Trophoblast cell (in vitro differentiated cells and primary cell): ENCODE data around the gene TAC1.

Experiments used
- DNase-seq, 2 donors: peaks; one replicate each; pipeline ENCODE4 v3.0.0-alpha.2; 2016
- H2AFZ ChIP-seq: 2 replicates; pipeline ENCODE4 v1.6.1; 2013; ENCODE audit warnings: low read length, moderate library complexity, mild to moderate bottlenecking; ENCODE audit not compliant: insufficient read depth, poor library complexity
- H2AK5ac ChIP-seq: 2 replicates; pipeline ENCODE4 v1.6.1; 2013; ENCODE audit warnings: mild to moderate bottlenecking, low read length
- H2BK120ac ChIP-seq: 2 replicates; pipeline ENCODE4 v1.6.1; 2013; ENCODE audit warnings: low read length, mild to moderate bottlenecking, moderate library complexity; ENCODE audit not compliant: insufficient read depth, poor library complexity
- H2BK12ac ChIP-seq: 2 replicates; pipeline ENCODE4 v1.6.1; 2013; ENCODE audit warnings: mild to moderate bottlenecking, low read length, moderate library complexity
- H2BK5ac ChIP-seq: 2 replicates; pipeline ENCODE4 v1.6.1; 2013; ENCODE audit warnings: low read length, low read depth, moderate library complexity, mild to moderate bottlenecking; ENCODE audit not compliant: poor library complexity
- H3K14ac ChIP-seq: 2 replicates; pipeline ENCODE4 v1.6.1; 2013; ENCODE audit warnings: mild to moderate bottlenecking, low read length
- H3K18ac ChIP-seq: 2 replicates; pipeline ENCODE4 v1.6.1; 2013; ENCODE audit warnings: mild to moderate bottlenecking, low read length
- H3K23ac ChIP-seq: 2 replicates; pipeline ENCODE4 v1.6.1; 2013; ENCODE audit warnings: low read length
- H3K27ac ChIP-seq: 2 replicates; pipeline ENCODE4 v1.5.1; 2013; ENCODE audit warnings: low read depth, mild to moderate bottlenecking, inconsistent platforms, low read length, moderate library complexity
- H3K27me3 ChIP-seq: 2 replicates; pipeline ENCODE4 v1.6.1; 2013; ENCODE audit warnings: inconsistent platforms, mild to moderate bottlenecking, low read length, moderate library complexity; ENCODE audit not compliant: insufficient read depth
- H3K36me3 ChIP-seq, 2 experiments: 1 replicate in 1 of 2; 2 replicates in 1 of 2; pipeline ENCODE4 v1.6.1; 2013; ENCODE audit warnings: low read length in 2 of 2, mild to moderate bottlenecking in 2 of 2, moderate library complexity in 1 of 2; ENCODE audit not compliant: insufficient read depth in 2 of 2, control insufficient read depth in 1 of 2
- H3K4ac ChIP-seq: 2 replicates; pipeline ENCODE4 v1.6.1; 2013; ENCODE audit warnings: low read depth, mild to moderate bottlenecking, low read length, moderate library complexity
- H3K4me1 ChIP-seq, 2 experiments: 1 replicate in 1 of 2; 2 replicates in 1 of 2; pipeline ENCODE4 v1.6.1; 2013; ENCODE audit warnings: low read length in 2 of 2, mild to moderate bottlenecking in 2 of 2, moderate library complexity in 1 of 2; ENCODE audit not compliant: insufficient read depth in 2 of 2, control insufficient read depth in 1 of 2
- H3K4me2 ChIP-seq: 2 replicates; pipeline ENCODE4 v1.6.1; 2013; ENCODE audit warnings: inconsistent platforms, mild to moderate bottlenecking, low read length, moderate library complexity
- H3K4me3 ChIP-seq: 2 replicates; pipeline ENCODE4 v1.5.1; 2013; ENCODE audit warnings: mild to moderate bottlenecking, low read depth, low read length, inconsistent platforms
- H3K79me1 ChIP-seq: one replicate; pipeline ENCODE4 v1.6.1; 2013; ENCODE audit warnings: low read length
- H3K79me2 ChIP-seq: 2 replicates; pipeline ENCODE4 v1.6.1; 2013; ENCODE audit warnings: low read length, mild to moderate bottlenecking; ENCODE audit not compliant: control insufficient read depth, insufficient read depth, poor library complexity
- H3K9ac ChIP-seq: 2 replicates; pipeline ENCODE4 v1.6.1; 2013; ENCODE audit warnings: mild to moderate bottlenecking, low read length
- H3K9me3 ChIP-seq: 2 replicates; pipeline ENCODE4 v1.6.1; 2013; ENCODE audit warnings: low read depth, mild to moderate bottlenecking, control low read depth, inconsistent platforms, low read length; ENCODE audit not compliant: insufficient read depth
- H4K12ac ChIP-seq: 2 replicates; pipeline ENCODE4 v1.6.1; 2013; ENCODE audit warnings: low read depth, mild to moderate bottlenecking, low read length, moderate library complexity
- H4K8ac ChIP-seq: 2 replicates; pipeline ENCODE4 v1.6.1; 2013; ENCODE audit warnings: low read depth, mild to moderate bottlenecking, low read length, moderate library complexity
- H4K91ac ChIP-seq: one replicate; pipeline ENCODE4 v1.6.1; 2013; ENCODE audit warnings: low read depth, mild to moderate bottlenecking, low read length, moderate library complexity
- WGBS: extraction: QIAGEN DNeasy Blood & Tissue Kit; methylation state at CpG from one replicate; pipeline ENCODE4 v1.1.7; 2013; ENCODE audit warnings: missing lambda C conversion rate; ENCODE audit not compliant: insufficient read length, insufficient coverage; ENCODE audit errors: extremely low coverage; 5-methylcytosine and 5-hydroxymethylcytosine counted together

The TAC1 gene

DNA sequence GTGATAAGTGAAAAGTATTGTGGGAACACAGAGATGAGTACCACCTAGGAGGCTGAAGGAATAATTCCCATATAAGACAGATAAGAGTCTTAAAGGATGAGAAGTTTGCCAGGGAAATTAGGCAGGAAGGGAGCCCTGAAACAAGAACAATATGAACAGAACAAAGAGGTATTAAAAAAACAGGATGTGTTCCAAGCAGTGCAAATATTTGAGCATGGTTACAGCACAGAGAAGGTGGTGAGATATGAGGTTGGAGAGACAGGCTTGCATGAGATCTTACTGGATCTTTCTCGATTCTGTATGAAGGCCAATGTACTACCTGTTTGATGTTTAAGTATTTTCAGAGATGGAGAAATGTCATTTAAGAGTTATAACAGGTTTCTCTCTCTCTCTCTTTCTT is 20.3 kb downstream of the TAC1 start:
- no peaks in the 10 kb centered on the region for H3K79me2 ChIP-seq
- no peak overlapping the region for H2AK5ac ChIP-seq
- H3K27ac ChIP-seq = no peak overlapping the region
- no peak overlapping the region for H4K12ac ChIP-seq
- no peak overlapping the region for H2BK120ac ChIP-seq
- no peak overlapping the region for H3K9ac ChIP-seq
- no peak overlapping the region for H3K14ac ChIP-seq
- H3K4me2 ChIP-seq = no peak overlapping the region
- no peak for DNase-seq
- H3K4me1 ChIP-seq = no peaks in the 10 kb centered on the region
- H3K36me3 ChIP-seq = no peaks in the 10 kb centered on the region
- H4K8ac ChIP-seq = no peak overlapping the region
- H3K9me3 ChIP-seq = no peaks in the 10 kb centered on the region
- H4K91ac ChIP-seq = no peak overlapping the region
- no peak overlapping the region for H3K18ac ChIP-seq
- no peak overlapping the region for H2BK5ac ChIP-seq
- no peak overlapping the region for H2AFZ ChIP-seq
- no peak overlapping the region for H3K23ac ChIP-seq
- no peak overlapping the region for H2BK12ac ChIP-seq
- no peaks in the 10 kb centered on the region for H3K79me1 ChIP-seq
- no peaks in the 10 kb centered on the region for H3K27me3 ChIP-seq
- no CpG with 5 or more reads among the region's 1 CpG for WGBS
- H3K4ac ChIP-seq = no peak overlapping the region
- H3K4me3 ChIP-seq = no peak overlapping the region

- H3K9me3 ChIP-seq = no peaks in the 10 kb centered on the region
- H3K4ac ChIP-seq = no peak overlapping the region
- H3K79me2 ChIP-seq = no peaks in the 10 kb centered on the region
- H3K4me2 ChIP-seq = no peak overlapping the region
- H2BK120ac ChIP-seq = no peak overlapping the region
- no peak overlapping the region for H4K8ac ChIP-seq
- WGBS = 100% methylated on average over 1 of the region's 2 CpGs
- no peaks in the 10 kb centered on the region for H3K4me1 ChIP-seq
- H2BK5ac ChIP-seq = no peak overlapping the region
- H4K12ac ChIP-seq = no peak overlapping the region
- H4K91ac ChIP-seq = no peak overlapping the region
- H3K18ac ChIP-seq = no peak overlapping the region
- DNase-seq = no peak
- H3K79me1 ChIP-seq = no peaks in the 10 kb centered on the region
- no peak overlapping the region for H3K27ac ChIP-seq
- H3K9ac ChIP-seq = no peak overlapping the region
- no peak overlapping the region for H3K23ac ChIP-seq
- H3K14ac ChIP-seq = no peak overlapping the region
- H2AK5ac ChIP-seq = no peak overlapping the region
- no peak overlapping the region for H3K4me3 ChIP-seq
- no peak overlapping the region for H2AFZ ChIP-seq
- no peaks in the 10 kb centered on the region for H3K27me3 ChIP-seq
- H2BK12ac ChIP-seq = no peak overlapping the region
- no peaks in the 10 kb centered on the region for H3K36me3 ChIP-seq
These were observed 25.9 kb downstream of the TAC1 start for GRCh38 chr7:97757824-97758223.

- Histone ChIP-seq H3K79me2 (no peaks in the 10 kb centered on the region), H2BK5ac (no peak overlapping the region), H3K4me1 (no peaks in the 10 kb centered on the region), H4K8ac (no peak overlapping the region), H2BK120ac (no peak overlapping the region), H3K4ac (no peak overlapping the region), H4K91ac (no peak overlapping the region), H3K79me1 (no peaks in the 10 kb centered on the region), H3K9me3 (no peaks in the 10 kb centered on the region), H2BK12ac (no peak overlapping the region), H3K4me3 (no peak overlapping the region), H4K12ac (no peak overlapping the region), H3K14ac (no peak overlapping the region), H3K4me2 (no peak overlapping the region), H3K27ac (no peak overlapping the region), H2AK5ac (no peak overlapping the region), H3K23ac (no peak overlapping the region), H3K18ac (no peak overlapping the region), H2AFZ (no peak overlapping the region), H3K9ac (no peak overlapping the region), H3K36me3 (no peaks in the 10 kb centered on the region), H3K27me3 (no peaks in the 10 kb centered on the region)
- no CpG with 5 or more reads among the region's 5 CpGs for WGBS
- no peak for DNase-seq
These were observed 39.0 kb downstream of the TAC1 start for GRCh38 chr7:97770850-97771249.

DNA sequence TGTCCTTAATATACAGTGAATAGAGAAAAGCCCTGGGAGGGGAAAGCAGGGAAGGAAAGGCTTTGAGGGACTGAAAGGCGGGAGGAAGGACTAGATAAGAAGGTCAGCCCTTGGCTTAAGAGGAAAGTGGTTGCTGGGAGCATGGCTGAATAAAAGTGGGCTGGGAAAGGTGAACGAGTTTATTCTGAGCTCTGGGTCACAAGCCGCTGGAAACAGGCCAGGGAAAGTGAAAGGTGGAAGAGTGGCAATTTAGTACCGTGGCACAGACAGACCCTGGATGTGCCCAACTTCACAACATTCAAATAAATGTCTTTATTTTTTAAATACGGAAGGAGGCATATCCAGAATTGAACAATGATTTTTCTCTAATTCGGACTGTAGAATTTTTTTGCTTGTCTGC is 39.7 kb downstream of the TAC1 start:
- no peak overlapping the region for H4K12ac ChIP-seq
- H2AK5ac ChIP-seq = no peak overlapping the region
- H2BK120ac ChIP-seq = no peak overlapping the region
- H2AFZ ChIP-seq = no peak overlapping the region
- H4K8ac ChIP-seq = no peak overlapping the region
- no peak overlapping the region for H3K9ac ChIP-seq
- no peaks in the 10 kb centered on the region for H3K4me1 ChIP-seq
- no peaks in the 10 kb centered on the region for H3K27me3 ChIP-seq
- no peak overlapping the region for H3K4me2 ChIP-seq
- no peak overlapping the region for H4K91ac ChIP-seq
- DNase-seq = no peak
- H3K14ac ChIP-seq = no peak overlapping the region
- no peak overlapping the region for H3K23ac ChIP-seq
- H3K79me2 ChIP-seq = no peaks in the 10 kb centered on the region
- H2BK5ac ChIP-seq = no peak overlapping the region
- H3K27ac ChIP-seq = no peak overlapping the region
- no peak overlapping the region for H2BK12ac ChIP-seq
- H3K4ac ChIP-seq = no peak overlapping the region
- H3K9me3 ChIP-seq = no peaks in the 10 kb centered on the region
- no peak overlapping the region for H3K18ac ChIP-seq
- no peak overlapping the region for H3K4me3 ChIP-seq
- no peaks in the 10 kb centered on the region for H3K36me3 ChIP-seq
- no peaks in the 10 kb centered on the region for H3K79me1 ChIP-seq
- WGBS = no CpG with 5 or more reads among the region's 6 CpGs
